Peyer's patch (tissue), 4 donors: ENCODE data around the gene EML3.

Experiments used
- POLR2A ChIP-seq, 2 donors: fragments of 450-650 bp; IDR thresholded peaks; one replicate each; pipeline ENCODE4 v1.5.1; 2017; ENCODE audit warnings: antibody characterized with exemption in 2 of 2, mild to moderate bottlenecking in 2 of 2, moderate library complexity in 2 of 2
- TF ChIP-seq, protein P1 (sequence below), 6 experiments: fragments of 450-650 bp in 4 of 6; fragments of 200-600 bp in 2 of 6; sonication (generic) in 1 of 6; IDR thresholded peaks; one replicate each; pipeline ENCODE4 v1.5.1; 2017 to 2019; ENCODE audit warnings: antibody characterized with exemption in 6 of 6, mild to moderate bottlenecking in 3 of 6, moderate library complexity in 1 of 6

DNA sequence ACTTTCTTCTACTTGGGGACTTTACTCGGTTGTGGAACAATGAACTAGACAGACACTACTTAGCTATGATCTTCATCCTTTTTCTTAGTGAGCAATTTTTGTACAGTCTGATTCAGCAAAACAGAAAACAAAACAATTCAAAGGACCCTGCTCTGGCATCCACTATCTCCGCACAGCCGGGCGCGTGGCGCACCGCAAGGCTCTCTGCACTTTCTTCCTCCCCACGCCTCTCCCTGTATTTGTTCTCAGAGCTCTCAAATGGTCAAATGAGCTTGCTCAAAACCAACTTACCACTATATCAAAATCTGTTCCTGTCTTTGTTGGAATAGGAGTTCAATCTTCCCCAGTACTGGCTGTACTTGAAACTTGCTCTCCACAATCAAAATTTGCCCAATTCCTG, 46.3 kb downstream of the EML3 start:
- TF ChIP-seq, protein P1, sequence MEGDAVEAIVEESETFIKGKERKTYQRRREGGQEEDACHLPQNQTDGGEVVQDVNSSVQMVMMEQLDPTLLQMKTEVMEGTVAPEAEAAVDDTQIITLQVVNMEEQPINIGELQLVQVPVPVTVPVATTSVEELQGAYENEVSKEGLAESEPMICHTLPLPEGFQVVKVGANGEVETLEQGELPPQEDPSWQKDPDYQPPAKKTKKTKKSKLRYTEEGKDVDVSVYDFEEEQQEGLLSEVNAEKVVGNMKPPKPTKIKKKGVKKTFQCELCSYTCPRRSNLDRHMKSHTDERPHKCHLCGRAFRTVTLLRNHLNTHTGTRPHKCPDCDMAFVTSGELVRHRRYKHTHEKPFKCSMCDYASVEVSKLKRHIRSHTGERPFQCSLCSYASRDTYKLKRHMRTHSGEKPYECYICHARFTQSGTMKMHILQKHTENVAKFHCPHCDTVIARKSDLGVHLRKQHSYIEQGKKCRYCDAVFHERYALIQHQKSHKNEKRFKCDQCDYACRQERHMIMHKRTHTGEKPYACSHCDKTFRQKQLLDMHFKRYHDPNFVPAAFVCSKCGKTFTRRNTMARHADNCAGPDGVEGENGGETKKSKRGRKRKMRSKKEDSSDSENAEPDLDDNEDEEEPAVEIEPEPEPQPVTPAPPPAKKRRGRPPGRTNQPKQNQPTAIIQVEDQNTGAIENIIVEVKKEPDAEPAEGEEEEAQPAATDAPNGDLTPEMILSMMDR (IDR thresholded peaks at IDR 0.05) = no peak
- no peak for TF ChIP-seq POLR2A (IDR thresholded peaks at IDR 0.05)
